GM23248 (cell line): Measurements from ENCODE around the gene SLC22A5. TPM values are rescaled to one million over a fixed set of nuclear protein-coding genes. Genes with fewer than 3 reads are reported as not detected.

ENCODE experiments used
- DNase-seq: peaks from one replicate; pipeline ENCODE4 v3.0.0-alpha.2; 2015
- H2AFZ ChIP-seq: fragments of 200-600 bp; sonication (generic); 2 replicates; pipeline ENCODE4 v1.6.1; 2016; ENCODE audit warnings: antibody characterized with exemption
- H3F3A ChIP-seq: fragments of 200-600 bp; sonication (generic); 2 replicates; pipeline ENCODE4 v1.6.1; 2016; ENCODE audit warnings: mild to moderate bottlenecking, antibody characterized with exemption, mixed run types; ENCODE audit not compliant: insufficient read depth
- H3K27ac ChIP-seq: fragments of 200-600 bp; sonication (generic); 2 replicates; pipeline ENCODE4 v1.5.1; 2016; ENCODE audit warnings: mild to moderate bottlenecking
- H3K27me3 ChIP-seq: fragments of 200-600 bp; sonication (generic); replicated peaks from 2 replicates; pipeline ENCODE4 v1.6.1; 2016; ENCODE audit warnings: mild to moderate bottlenecking; ENCODE audit not compliant: insufficient read depth
- H3K36me3 ChIP-seq: fragments of 200-600 bp; sonication (generic); 2 replicates; pipeline ENCODE4 v1.6.1; 2016; ENCODE audit warnings: low read depth, mild to moderate bottlenecking
- H3K4me1 ChIP-seq: fragments of 200-600 bp; sonication (generic); 2 replicates; pipeline ENCODE4 v1.6.1; 2016; ENCODE audit warnings: mild to moderate bottlenecking; ENCODE audit not compliant: insufficient read depth
- H3K4me2 ChIP-seq: fragments of 200-600 bp; sonication (generic); one replicate; pipeline ENCODE4 v1.6.1; 2016; ENCODE audit warnings: mild to moderate bottlenecking; ENCODE audit not compliant: unreplicated experiment
- H3K4me3 ChIP-seq: fragments of 200-600 bp; sonication (generic); 2 replicates; pipeline ENCODE4 v1.5.1; 2016; ENCODE audit warnings: mild to moderate bottlenecking
- H3K79me2 ChIP-seq: fragments of 200-600 bp; sonication (generic); 2 replicates; pipeline ENCODE4 v1.6.1; 2016; ENCODE audit warnings: mild to moderate bottlenecking; ENCODE audit not compliant: insufficient read depth
- H3K9ac ChIP-seq: fragments of 200-600 bp; sonication (generic); 2 replicates; pipeline ENCODE4 v1.6.1; 2016; ENCODE audit warnings: mild to moderate bottlenecking
- H3K9me2 ChIP-seq: fragments of 200-600 bp; sonication (generic); 2 replicates; pipeline ENCODE4 v1.6.1; 2016; ENCODE audit warnings: mixed run types, mild to moderate bottlenecking, moderate library complexity; ENCODE audit not compliant: insufficient read depth
- H3K9me3 ChIP-seq: fragments of 200-600 bp; sonication (generic); one replicate; pipeline ENCODE4 v1.6.1; 2017; ENCODE audit warnings: low read depth
- H4K20me1 ChIP-seq: fragments of 200-600 bp; sonication (generic); 2 replicates; pipeline ENCODE4 v1.6.0; 2016; ENCODE audit not compliant: insufficient read depth
- EZH2 ChIP-seq: fragments of 200-600 bp; sonication (generic); IDR thresholded peaks from 2 replicates; pipeline ENCODE4 v1.6.1; 2018; ENCODE audit warnings: antibody characterized with exemption, mild to moderate bottlenecking; ENCODE audit not compliant: insufficient read depth, poor library complexity, severe bottlenecking
- EZH2phosphoT487 ChIP-seq: fragments of 200-600 bp; sonication (generic); IDR thresholded peaks from 2 replicates; pipeline ENCODE4 v1.6.1; 2018; ENCODE audit warnings: antibody characterized with exemption, moderate library complexity, mild to moderate bottlenecking, low read depth; ENCODE audit not compliant: insufficient read depth
- WGBS, 2 experiments: methylation state at CpG; one replicate each; pipeline ENCODE4 v1.1.6; 2015 to 2017; ENCODE audit warnings: low lambda C conversion rate in 2 of 2, low coverage in 1 of 2; ENCODE audit errors: missing lambda C conversion rate in 2 of 2; 5-methylcytosine and 5-hydroxymethylcytosine counted together
- in situ Hi-C: fragments of 300-500 bp; cut with MboI; formaldehyde crosslinking; loops from 2 replicates; pipeline ENCODE4 v1.15.0; 2020
- polyA plus RNA-seq: library from polyadenylated mRNA; unstranded; fragments of >200 nt; fragmentation: Nextera tagmentation; extraction: Ambion mirVana; gene quantifications from 2 replicates; pipeline ENCODE4 v1.2.1, GENCODE V29; 2016
- total RNA-seq: library from RNA; depleted of rRNA; stranded (reverse); fragments of >200 nt; shearing (Covaris generic); gene quantifications from 2 replicates; pipeline ENCODE4 v1.2.3, GENCODE V29; 2014

SLC22A5 gene
- total and polyA plus RNA-seq, 2 experiments from 2014 or later: 1.7 to 3.0 TPM

DNA sequence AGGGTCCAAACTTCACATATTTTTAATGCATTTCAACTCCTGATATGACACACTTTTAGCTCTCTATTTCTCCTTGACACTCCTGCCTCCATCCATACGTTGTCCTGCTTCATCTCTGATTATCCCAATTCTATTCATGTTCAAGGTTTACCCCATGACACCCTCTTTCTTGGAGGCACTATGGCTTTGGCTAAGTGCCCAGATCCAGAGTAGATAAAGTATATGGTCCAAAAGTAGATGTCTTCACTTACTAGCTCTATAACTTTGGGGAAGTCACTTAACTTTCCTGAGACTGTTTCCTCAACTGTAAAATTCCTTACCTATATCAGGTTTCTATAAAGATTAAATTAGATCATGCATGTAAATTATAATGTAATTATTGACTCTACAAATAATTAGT, 36.1 kb downstream of the SLC22A5 start:
- Histone ChIP-seq H3K4me2 (no peak overlapping the region), H3K27me3 (no peaks in the 10 kb centered on the region), H4K20me1 (no peaks in the 10 kb centered on the region), H3K9me2 (no peaks in the 10 kb centered on the region), H3K36me3 (no peaks in the 10 kb centered on the region), H3K79me2 (0 out of 2 replicates have a peak, but pooled peaks cover 6% of the 10 kb centered on the region), H3K27ac (no peak overlapping the region), H3K9me3 (no peaks in the 10 kb centered on the region), H3K4me1 (peaks cover 5% of the 10 kb centered on the region), H2AFZ (no peak overlapping the region), H3K9ac (no peak overlapping the region), H3K4me3 (no peak overlapping the region), H3F3A (no peaks in the 10 kb centered on the region)
- in situ Hi-C loops: no loop called here
- no peak for DNase-seq
- TF ChIP-seq EZH2phosphoT487 (no peak), EZH2 (no peak)
- WGBS, 2 experiments: 80 to 83% methylated on average over 1 of the region's 1 CpG

DNA sequence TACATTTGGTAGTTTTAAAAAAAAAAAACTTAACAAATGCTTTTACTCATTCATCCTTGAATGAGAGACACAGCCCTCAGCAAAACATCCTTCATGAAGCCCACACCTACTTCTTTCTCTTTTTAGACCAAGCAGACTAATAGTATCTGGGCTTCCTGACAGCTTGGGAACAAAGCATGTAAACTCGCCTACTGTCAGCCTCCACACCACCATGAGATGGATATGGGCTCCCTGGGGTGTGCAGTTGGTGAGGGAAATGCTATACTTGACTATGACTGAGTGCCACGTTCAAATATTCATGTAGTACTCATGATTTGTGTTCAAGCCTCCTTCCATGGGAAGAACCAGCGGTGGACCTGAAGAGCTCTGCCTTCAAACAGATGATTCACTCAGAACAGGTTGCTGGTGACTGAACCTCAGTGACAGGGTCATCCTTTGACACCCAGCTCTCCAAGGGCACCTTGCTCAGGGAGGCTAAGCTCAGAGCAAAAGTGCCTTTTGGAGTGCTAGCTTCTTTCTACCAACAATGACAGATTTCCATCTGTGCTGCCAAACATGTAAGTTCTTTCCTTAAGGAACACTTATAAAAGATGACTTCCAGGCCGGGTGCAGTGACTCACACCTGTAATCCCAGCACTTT, 36.8 kb downstream of the SLC22A5 start:
- no peak overlapping the region for H3K9ac ChIP-seq
- no peak overlapping the region for H3K27ac ChIP-seq
- H2AFZ ChIP-seq: no peak overlapping the region
- H3F3A ChIP-seq: no peaks in the 10 kb centered on the region
- H4K20me1 ChIP-seq: no peaks in the 10 kb centered on the region
- no peak overlapping the region for H3K4me2 ChIP-seq
- TF ChIP-seq EZH2 (no peak), EZH2phosphoT487 (no peak)
- H3K4me1 ChIP-seq: peaks cover 6% of the 10 kb centered on the region
- no peaks in the 10 kb centered on the region for H3K36me3 ChIP-seq
- 0 out of 2 replicates have a peak, but pooled peaks cover 8% of the 10 kb centered on the region for H3K79me2 ChIP-seq
- no peaks in the 10 kb centered on the region for H3K9me2 ChIP-seq
- WGBS, 2 experiments: 82 to 93% methylated on average over 4 of the region's 4 CpGs
- DNase-seq: no peak
- H3K4me3 ChIP-seq: no peak overlapping the region
- no peaks in the 10 kb centered on the region for H3K27me3 ChIP-seq
- in situ Hi-C loops: no loop called here
- H3K9me3 ChIP-seq: no peaks in the 10 kb centered on the region

DNA sequence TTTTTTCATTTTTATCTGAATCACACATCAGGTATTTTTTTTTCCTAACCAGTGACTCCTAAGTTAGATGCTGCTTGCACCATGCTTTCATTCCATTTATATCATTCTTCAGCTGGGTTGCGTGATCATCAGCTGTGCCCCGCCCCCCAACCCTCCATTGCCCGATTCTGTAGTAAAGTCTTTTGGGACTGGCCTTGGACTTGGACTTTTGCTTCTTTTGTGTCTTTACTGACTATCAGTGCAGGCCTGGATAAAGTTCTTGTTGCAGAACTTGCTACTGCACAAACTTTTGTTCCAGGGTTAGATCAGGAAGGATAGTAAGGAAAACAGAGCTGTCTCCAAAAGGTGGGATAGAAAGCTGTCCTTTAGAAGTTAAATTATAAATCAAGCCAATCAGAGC, 38.5 kb downstream of the SLC22A5 start:
- H3K4me2 ChIP-seq: no peak overlapping the region
- H3K9me3 ChIP-seq: no peaks in the 10 kb centered on the region
- no peaks in the 10 kb centered on the region for H3K27me3 ChIP-seq
- no peak overlapping the region for H2AFZ ChIP-seq
- H3K4me3 ChIP-seq: no peak overlapping the region
- H3K36me3 ChIP-seq: no peaks in the 10 kb centered on the region
- H3K4me1 ChIP-seq: peaks cover 17% of the 10 kb centered on the region
- no peaks in the 10 kb centered on the region for H3K9me2 ChIP-seq
- H3K79me2 ChIP-seq: peaks cover 23% of the 10 kb centered on the region; the same call in 1 of the 2 replicates
- peaks cover 5% of the 10 kb centered on the region; the same call in 1 of the 2 replicates for H3F3A ChIP-seq
- no peaks in the 10 kb centered on the region for H4K20me1 ChIP-seq
- no peak overlapping the region for H3K9ac ChIP-seq
- in situ Hi-C loops: no loop called here
- peak; percentile 39 for DNase-seq
- TF ChIP-seq EZH2 (no peak), EZH2phosphoT487 (no peak)
- WGBS, 2 experiments: 95 to 100% methylated on average over 3 of the region's 3 CpGs
- no peak overlapping the region for H3K27ac ChIP-seq

DNA sequence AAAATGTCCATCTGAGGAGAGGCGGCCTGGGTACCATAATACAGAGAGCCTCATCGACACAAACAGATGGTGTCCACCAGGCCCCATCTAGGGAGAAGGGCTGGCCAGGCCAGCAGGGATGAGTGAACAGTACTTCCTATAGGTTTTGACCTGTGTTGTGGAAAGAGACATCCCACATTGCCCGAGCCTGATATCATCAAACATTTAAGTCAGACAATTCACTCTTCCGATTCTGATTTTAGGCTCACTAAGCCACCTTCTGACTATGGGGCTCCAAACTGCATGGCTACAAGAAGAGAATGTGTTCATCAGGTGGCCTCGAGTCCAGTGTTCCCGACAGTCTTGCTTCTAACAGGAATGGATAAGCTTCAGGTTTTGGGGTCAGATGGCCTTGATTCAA, 38.9 kb downstream of the SLC22A5 start:
- DNase-seq: no peak
- no peaks in the 10 kb centered on the region for H3K36me3 ChIP-seq
- H3K4me1 ChIP-seq: peaks cover 17% of the 10 kb centered on the region
- H3K9ac ChIP-seq: no peak overlapping the region
- no peak for TF ChIP-seq EZH2
- no peak for TF ChIP-seq EZH2phosphoT487
- H3K9me2 ChIP-seq: no peaks in the 10 kb centered on the region
- H3K4me2 ChIP-seq: no peak overlapping the region
- H3K27ac ChIP-seq: no peak overlapping the region
- peaks cover 9% of the 10 kb centered on the region; the same call in 1 of the 2 replicates for H3F3A ChIP-seq
- in situ Hi-C loops: no loop called here
- H3K9me3 ChIP-seq: no peaks in the 10 kb centered on the region
- H2AFZ ChIP-seq: no peak overlapping the region
- no peaks in the 10 kb centered on the region for H4K20me1 ChIP-seq
- H3K79me2 ChIP-seq: peaks cover 23% of the 10 kb centered on the region; the same call in 1 of the 2 replicates
- no peak overlapping the region for H3K4me3 ChIP-seq
- 82 to 85% methylated on average over 6 of the region's 6 CpGs for WGBS, 2 experiments
- H3K27me3 ChIP-seq: no peaks in the 10 kb centered on the region
